OCI-LY7 (cell line): ENCODE results near the gene PTGER3. TPM values are rescaled to one million over a fixed set of nuclear protein-coding genes. Genes with fewer than 3 reads are reported as not detected.

Source experiments
- BruUV-seq: library from RNA; stranded (reverse); fragments of 400-500 nt; replicated peaks from 2 replicates; lab custom pipeline; 2021; lab: Mats Ljungman, UMichigan
- CTCF ChIA-PET: fragments of 300-600 bp; sonication (Branson Sonifier 250); formaldehyde crosslinking; loops from one replicate; lab custom pipeline; 2022; ENCODE audit warnings: antibody characterized with exemption; ENCODE audit not compliant: unreplicated experiment; lab: Charles Lee
- POLR2A ChIA-PET: fragments of 300-600 bp; sonication (Branson Sonifier 250); formaldehyde crosslinking; loops from one replicate; lab custom pipeline; 2022; ENCODE audit warnings: antibody characterized with exemption; lab: Charles Lee
- DNase-seq: peaks from one replicate; pipeline ENCODE4 v3.0.0-alpha.2; 2015; ENCODE audit warnings: low spot score
- H2AFZ ChIP-seq: fragments of 200-600 bp; sonication (generic), shearing (Covaris generic); 2 replicates; pipeline ENCODE4 v1.6.1; 2014; ENCODE audit warnings: mild to moderate bottlenecking, antibody characterized with exemption, low read length, moderate library complexity
- H3K27ac ChIP-seq: fragments of 200-600 bp; sonication (generic); 2 replicates; pipeline ENCODE4 v1.5.1; 2014; ENCODE audit warnings: mixed run types, low read depth, mild to moderate bottlenecking, moderate library complexity, low read length, inconsistent platforms; ENCODE audit not compliant: poor library complexity, severe bottlenecking
- H3K36me3 ChIP-seq: fragments of 200-600 bp; sonication (generic); 2 replicates; pipeline ENCODE4 v1.6.1; 2014; ENCODE audit warnings: mild to moderate bottlenecking, antibody characterized with exemption, low read length, moderate library complexity, mixed read lengths; ENCODE audit not compliant: insufficient read depth
- H3K4me1 ChIP-seq: fragments of 200-600 bp; sonication (generic); 2 replicates; pipeline ENCODE4 v1.5.1; 2014; ENCODE audit warnings: mild to moderate bottlenecking, low read length; ENCODE audit not compliant: insufficient read depth, poor library complexity, severe bottlenecking
- H3K4me2 ChIP-seq: fragments of 200-600 bp; sonication (generic); 2 replicates; pipeline ENCODE4 v1.6.1; 2014; ENCODE audit warnings: mild to moderate bottlenecking, low read length
- H3K4me3 ChIP-seq: fragments of 200-600 bp; sonication (generic); 2 replicates; pipeline ENCODE4 v1.5.1; 2014; ENCODE audit warnings: mild to moderate bottlenecking, low read depth, low read length; ENCODE audit not compliant: poor library complexity, severe bottlenecking
- H3K79me2 ChIP-seq: fragments of 200-600 bp; sonication (generic); 2 replicates; pipeline ENCODE4 v1.6.1; 2016; ENCODE audit warnings: low read depth, mild to moderate bottlenecking, low read length, moderate library complexity, mixed read lengths; ENCODE audit not compliant: insufficient read depth
- H3K9me2 ChIP-seq: fragments of 200-600 bp; sonication (generic); 2 replicates; pipeline ENCODE4 v1.6.1; 2016; ENCODE audit warnings: mild to moderate bottlenecking, low read length, mixed read lengths; ENCODE audit not compliant: insufficient read depth
- H3K9me3 ChIP-seq: fragments of 200-600 bp; sonication (generic); 2 replicates; pipeline ENCODE4 v1.6.1; 2014; ENCODE audit warnings: mild to moderate bottlenecking, mixed run types, low read length, mixed read lengths
- H4K20me1 ChIP-seq: fragments of 200-600 bp; sonication (generic); 2 replicates; pipeline ENCODE4 v1.6.1; 2014; ENCODE audit warnings: mild to moderate bottlenecking, antibody characterized with exemption, low read length, moderate library complexity, mixed read lengths; ENCODE audit not compliant: insufficient read depth
- CTCF ChIP-seq: fragments of 200-600 bp; sonication (generic); conservative IDR thresholded peaks from 2 replicates; pipeline ENCODE4 v1.5.1; 2014; ENCODE audit warnings: mild to moderate bottlenecking, antibody characterized with exemption, low read length, moderate library complexity, mixed read lengths
- EZH2phosphoT487 ChIP-seq: fragments of 200-600 bp; sonication (generic); IDR thresholded peaks from 2 replicates; pipeline ENCODE4 v1.6.1; 2018; ENCODE audit warnings: low read depth, borderline replicate concordance, mild to moderate bottlenecking, mixed run types, antibody characterized with exemption, low read length, moderate library complexity, mixed read lengths
- intact Hi-C: fragments of 100-400 bp; cut with micrococcal nuclease; formaldehyde crosslinking; loops from one replicate; pipeline ENCODE4 v1.10.0; 2022; ENCODE audit not compliant: unreplicated experiment
- total RNA-seq, 2 experiments: library from RNA; depleted of rRNA in 1 of 2; stranded (reverse); fragments of >200 nt in 1 of 2; shearing (Covaris generic) in 1 of 2; gene quantifications; 2 replicates each; pipeline ENCODE4 v1.2.3, GENCODE V29; 2014 to 2022

PTGER3 gene
- total RNA-seq, 2 experiments from 2014 or later = 0.13 TPM; not detected in 1

GRCh38 chr1:70973754-70974153 is 73.9 kb downstream of the PTGER3 start:
- no peaks in the 10 kb centered on the region for H3K36me3 ChIP-seq
- CTCF ChIA-PET = no interaction called here
- no TSS peak for BruUV-seq

GRCh38 chr1:70970407-70970806 is 77.2 kb downstream of the PTGER3 start:
- H4K20me1 ChIP-seq = no peaks in the 10 kb centered on the region

More at GRCh38 chr1:70973754-70974153, 73.9 kb downstream of the PTGER3 start:
- no peak overlapping the region for H2AFZ ChIP-seq
- H3K4me3 ChIP-seq = no peak overlapping the region
- H3K9me3 ChIP-seq = no peaks in the 10 kb centered on the region
- POLR2A ChIA-PET = interaction anchor here (1.1 to 1.3 kb wide), 3 partner anchors 9 to 23 kb away, joined by 3 to 4 read pairs (median 3); no protein-coding TSS in a partner anchor
- intact Hi-C loops = no loop called here
- TF ChIP-seq EZH2phosphoT487 (no peak), CTCF (no peak)
- no peaks in the 10 kb centered on the region for H3K4me1 ChIP-seq
- no peaks in the 10 kb centered on the region for H3K9me2 ChIP-seq
- no peaks in the 10 kb centered on the region for H3K79me2 ChIP-seq
- H3K4me2 ChIP-seq = no peak overlapping the region
- H4K20me1 ChIP-seq = no peaks in the 10 kb centered on the region
- DNase-seq = no peak
- H3K27ac ChIP-seq = no peak overlapping the region

More at GRCh38 chr1:70970407-70970806, 77.2 kb downstream of the PTGER3 start:
- no peak overlapping the region for H3K27ac ChIP-seq
- intact Hi-C loops = loop anchor here (2.0 kb wide), 1 partner anchor 78 kb away; no protein-coding TSS in a partner anchor
- POLR2A ChIA-PET = interaction anchor here (0.6 to 0.7 kb wide), 2 partner anchors 41 to 107 kb away, joined by 3 read pairs; no protein-coding TSS in a partner anchor
- CTCF ChIA-PET = no interaction called here
- BruUV-seq = no TSS peak
- TF ChIP-seq EZH2phosphoT487 = no peak
- TF ChIP-seq CTCF = peak; percentile 45
- DNase-seq = peak; percentile 14
- H3K4me1 ChIP-seq = no peaks in the 10 kb centered on the region
- H3K9me3 ChIP-seq = no peaks in the 10 kb centered on the region
- H3K9me2 ChIP-seq = 0 out of 2 replicates have a peak, but pooled peaks cover 3% of the 10 kb centered on the region
- H3K4me2 ChIP-seq = no peak overlapping the region
- H3K4me3 ChIP-seq = no peak overlapping the region
- no peaks in the 10 kb centered on the region for H3K36me3 ChIP-seq
- H2AFZ ChIP-seq = no peak overlapping the region
- no peaks in the 10 kb centered on the region for H3K79me2 ChIP-seq
